ENCODE measurements around the gene TP53BP2. TPM values are rescaled to one million over a fixed set of nuclear protein-coding genes. Genes with fewer than 3 reads are reported as not detected.

Gene TP53BP2
- total and polyA plus RNA-seq, 10 of the 15 experiments (the other 5 are each of a cell fraction or from before 2014, with no cell fraction given): 1.6 to 13.7 (median 5.6) TPM

DNA sequence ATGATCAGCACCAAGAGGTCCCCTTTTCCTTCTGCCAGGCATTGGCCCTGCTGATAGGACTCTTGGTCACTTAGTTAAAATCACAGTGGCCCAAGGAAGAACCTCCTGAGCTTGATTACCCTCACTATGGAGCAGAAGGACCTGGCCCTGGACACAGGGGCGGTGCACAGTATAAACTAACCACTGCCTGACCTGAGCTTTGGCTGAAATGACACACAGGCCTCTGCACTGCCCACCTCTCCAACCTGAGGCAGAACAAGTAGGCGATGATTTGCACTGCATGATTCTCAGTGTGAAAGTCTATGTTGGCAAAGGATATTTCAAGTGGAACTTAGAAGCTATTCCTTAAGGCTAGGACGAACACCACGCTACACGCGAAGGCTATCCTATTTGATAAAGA lies 84.9 kb downstream of the TP53BP2 start:
- H3K4me3 ChIP-seq: no peak overlapping the region
- WGBS (ENCODE audit: insufficient coverage, insufficient replicate concordance, low lambda C conversion rate, missing lambda C conversion rate): 97% methylated on average over 6 of the region's 6 CpGs

More for the DNA sequence above, 84.9 kb downstream of the TP53BP2 start:
- TF ChIP-seq IKZF2 (IDR thresholded peaks at IDR 0.05) (no peak), TCF12 (IDR thresholded peaks at IDR 0.05; ENCODE audit: low read depth, low read length) (no peak), POLR2A (IDR thresholded peaks at IDR 0.05; ENCODE audit: low read depth, low read length) (no peak), TCF7 (IDR thresholded peaks at IDR 0.05; ENCODE audit: borderline replicate concordance) (no peak)
- TF ChIP-seq, protein P1, sequence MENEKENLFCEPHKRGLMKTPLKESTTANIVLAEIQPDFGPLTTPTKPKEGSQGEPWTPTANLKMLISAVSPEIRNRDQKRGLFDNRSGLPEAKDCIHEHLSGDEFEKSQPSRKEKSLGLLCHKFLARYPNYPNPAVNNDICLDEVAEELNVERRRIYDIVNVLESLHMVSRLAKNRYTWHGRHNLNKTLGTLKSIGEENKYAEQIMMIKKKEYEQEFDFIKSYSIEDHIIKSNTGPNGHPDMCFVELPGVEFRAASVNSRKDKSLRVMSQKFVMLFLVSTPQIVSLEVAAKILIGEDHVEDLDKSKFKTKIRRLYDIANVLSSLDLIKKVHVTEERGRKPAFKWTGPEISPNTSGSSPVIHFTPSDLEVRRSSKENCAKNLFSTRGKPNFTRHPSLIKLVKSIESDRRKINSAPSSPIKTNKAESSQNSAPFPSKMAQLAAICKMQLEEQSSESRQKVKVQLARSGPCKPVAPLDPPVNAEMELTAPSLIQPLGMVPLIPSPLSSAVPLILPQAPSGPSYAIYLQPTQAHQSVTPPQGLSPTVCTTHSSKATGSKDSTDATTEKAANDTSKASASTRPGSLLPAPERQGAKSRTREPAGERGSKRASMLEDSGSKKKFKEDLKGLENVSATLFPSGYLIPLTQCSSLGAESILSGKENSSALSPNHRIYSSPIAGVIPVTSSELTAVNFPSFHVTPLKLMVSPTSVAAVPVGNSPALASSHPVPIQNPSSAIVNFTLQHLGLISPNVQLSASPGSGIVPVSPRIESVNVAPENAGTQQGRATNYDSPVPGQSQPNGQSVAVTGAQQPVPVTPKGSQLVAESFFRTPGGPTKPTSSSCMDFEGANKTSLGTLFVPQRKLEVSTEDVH (IDR thresholded peaks at IDR 0.05; ENCODE audit: low read depth, partially characterized antibody): no peak
- ATAC-seq (no peak), FAIRE-seq (no peak), DNase-seq (ENCODE audit: low read depth, low spot score) (no peak)
- Histone ChIP-seq H3K4me1 (ENCODE audit: control insufficient read depth, insufficient read depth, low read length) (no peaks in the 10 kb centered on the region), H3K9ac (ENCODE audit: control insufficient read depth, insufficient read depth, low read length) (no peak overlapping the region), H4K20me1 (ENCODE audit: control insufficient read depth, insufficient read depth) (no peaks in the 10 kb centered on the region), H3K36me3 (ENCODE audit: control insufficient read depth in 2 of 2, insufficient read depth in 2 of 2, low read length in 1 of 2) (no peaks in the 10 kb centered on the region), H3K27me3 (replicated peaks in 1 of 2; ENCODE audit: control insufficient read depth in 2 of 2, insufficient read depth in 2 of 2, low read length in 1 of 2) (no peaks in the 10 kb centered on the region), H3K4me2 (ENCODE audit: control insufficient read depth, insufficient read depth) (no peak overlapping the region), H3K79me2 (ENCODE audit: control insufficient read depth, insufficient read depth, low read length) (no peaks in the 10 kb centered on the region), H2AFZ (ENCODE audit: control insufficient read depth, low read depth, low read length) (no peak overlapping the region), H3K9me3 (replicated peaks; ENCODE audit: control insufficient read depth, insufficient read depth, low read length) (no peaks in the 10 kb centered on the region), H3K27ac (ENCODE audit: control insufficient read depth, insufficient read depth) (no peak overlapping the region)
- CTCF ChIA-PET: interaction anchor here (0.6 to 1.9 kb wide), 3 partner anchors 12 to 290 kb away, joined by 3 to 6 read pairs (median 4); no protein-coding TSS in a partner anchor
- RAD21 ChIA-PET (ENCODE audit: unreplicated experiment): no interaction called here
- SMC1A ChIA-PET (ENCODE audit: uncharacterized antibody, unreplicated experiment): interaction anchor here (1.7 kb wide), 1 partner anchor 11 kb away, joined by 4 read pairs; no protein-coding TSS in a partner anchor
- intact Hi-C loops (cut with micrococcal nuclease; ENCODE audit: unreplicated experiment) (no loop called here), in situ Hi-C loops (cut with MboI) (no loop called here)
- POLR2A ChIA-PET: no interaction called here
- no TSS peak for BruUV-seq (replicated peaks)

All from GM12878 (cell line).